Astrocyte of the cerebellum (primary cell): ENCODE measurements around the gene OXNAD1.

ENCODE experiments used
- DNase-seq: peaks from one replicate; pipeline ENCODE4 v3.0.0-alpha.2; 2011; ENCODE audit warnings: low read depth
- H3K4me3 ChIP-seq: 2 replicates; pipeline ENCODE4 v1.5.1; 2011; ENCODE audit warnings: mild to moderate bottlenecking, low read depth, low read length, moderate library complexity
- in situ Hi-C: cut with HindIII; loops from 2 replicates; pipeline ENCODE4 v1.10.0; 2017; ENCODE audit warnings: low sequenced_read_pairs
- TF ChIP-seq, protein P1 (sequence below): IDR thresholded peaks from 2 replicates; pipeline ENCODE4 v1.5.1; 2012; ENCODE audit warnings: low read length, low read depth, moderate library complexity, mild to moderate bottlenecking; ENCODE audit errors: missing control alignments

The OXNAD1 gene

DNA sequence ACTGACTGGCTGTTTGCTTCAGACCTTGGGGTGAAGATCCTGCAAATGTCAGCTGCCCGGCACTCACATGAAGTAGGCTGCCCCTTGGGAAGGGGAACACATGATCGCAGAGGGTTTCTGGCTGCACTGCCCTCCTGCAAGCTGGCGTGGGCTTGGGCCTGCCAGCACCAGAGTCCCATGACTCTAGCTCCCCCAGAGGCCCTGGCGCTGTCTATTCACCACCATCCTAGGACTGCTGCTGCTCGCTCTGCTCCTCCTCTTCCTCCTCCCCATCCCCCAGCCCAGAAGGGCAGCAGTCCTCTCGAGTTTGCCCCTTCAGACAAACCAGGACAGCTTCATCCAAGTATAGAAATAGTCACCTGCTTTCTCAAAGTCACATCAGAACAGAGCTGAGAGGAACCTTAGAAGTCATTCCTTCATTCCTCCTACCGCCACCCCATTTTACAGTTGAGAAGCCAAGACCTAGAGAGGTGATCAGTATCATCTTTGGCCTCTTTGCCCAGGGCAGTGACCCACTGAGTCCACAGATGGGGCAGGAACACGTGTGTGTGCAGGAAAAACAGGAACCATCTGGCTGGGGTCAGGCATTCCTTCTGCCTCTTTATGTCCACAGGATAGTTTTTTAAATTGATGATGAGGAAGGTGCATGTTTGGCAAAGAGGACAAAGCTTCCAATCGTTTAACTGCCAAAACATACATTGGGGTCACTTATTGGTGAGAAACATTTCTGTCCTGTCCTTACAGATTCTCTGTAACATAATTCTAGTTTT is 13.5 kb upstream of the OXNAD1 start:
- no peak for DNase-seq
- TF ChIP-seq, protein P1, sequence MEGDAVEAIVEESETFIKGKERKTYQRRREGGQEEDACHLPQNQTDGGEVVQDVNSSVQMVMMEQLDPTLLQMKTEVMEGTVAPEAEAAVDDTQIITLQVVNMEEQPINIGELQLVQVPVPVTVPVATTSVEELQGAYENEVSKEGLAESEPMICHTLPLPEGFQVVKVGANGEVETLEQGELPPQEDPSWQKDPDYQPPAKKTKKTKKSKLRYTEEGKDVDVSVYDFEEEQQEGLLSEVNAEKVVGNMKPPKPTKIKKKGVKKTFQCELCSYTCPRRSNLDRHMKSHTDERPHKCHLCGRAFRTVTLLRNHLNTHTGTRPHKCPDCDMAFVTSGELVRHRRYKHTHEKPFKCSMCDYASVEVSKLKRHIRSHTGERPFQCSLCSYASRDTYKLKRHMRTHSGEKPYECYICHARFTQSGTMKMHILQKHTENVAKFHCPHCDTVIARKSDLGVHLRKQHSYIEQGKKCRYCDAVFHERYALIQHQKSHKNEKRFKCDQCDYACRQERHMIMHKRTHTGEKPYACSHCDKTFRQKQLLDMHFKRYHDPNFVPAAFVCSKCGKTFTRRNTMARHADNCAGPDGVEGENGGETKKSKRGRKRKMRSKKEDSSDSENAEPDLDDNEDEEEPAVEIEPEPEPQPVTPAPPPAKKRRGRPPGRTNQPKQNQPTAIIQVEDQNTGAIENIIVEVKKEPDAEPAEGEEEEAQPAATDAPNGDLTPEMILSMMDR: no peak
- in situ Hi-C loops: no loop called here
- H3K4me3 ChIP-seq: no peak overlapping the region

DNA sequence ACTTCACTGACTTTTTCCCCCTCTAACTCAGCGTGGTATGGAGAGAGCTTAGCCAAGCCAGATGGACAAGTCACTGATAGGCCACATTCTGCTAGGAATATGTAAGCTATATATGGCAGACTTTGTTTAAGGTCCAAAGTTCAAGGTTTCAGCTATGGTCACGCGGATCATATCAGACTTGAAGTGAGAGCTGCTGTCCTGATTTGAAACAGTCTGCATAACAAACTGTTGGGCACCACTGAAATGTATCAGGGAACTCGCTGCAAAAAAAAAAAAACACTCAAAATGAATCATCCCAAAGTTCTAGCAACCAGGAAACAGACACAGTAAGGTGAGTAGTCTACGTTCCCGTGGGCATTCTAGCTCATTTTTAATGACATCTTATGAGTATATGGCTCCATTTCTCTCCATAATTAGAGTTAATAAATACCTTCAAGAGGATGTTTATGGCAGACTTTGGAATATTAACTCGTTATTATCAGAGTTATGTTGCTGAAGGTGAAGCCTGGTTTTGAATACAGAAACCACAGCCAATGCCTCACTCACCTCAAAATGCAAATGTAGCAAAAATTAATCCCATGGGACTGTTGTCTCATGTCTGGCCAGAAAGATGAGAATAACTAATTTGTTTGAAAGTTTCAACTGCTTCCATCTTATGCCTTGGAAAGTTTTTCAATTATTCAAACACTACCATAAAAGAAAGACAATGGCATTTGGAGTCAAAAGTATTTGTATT is 12.6 kb upstream of the OXNAD1 start:
- DNase-seq: no peak
- in situ Hi-C loops: no loop called here
- no peak overlapping the region for H3K4me3 ChIP-seq
- TF ChIP-seq, protein P1: no peak

DNA sequence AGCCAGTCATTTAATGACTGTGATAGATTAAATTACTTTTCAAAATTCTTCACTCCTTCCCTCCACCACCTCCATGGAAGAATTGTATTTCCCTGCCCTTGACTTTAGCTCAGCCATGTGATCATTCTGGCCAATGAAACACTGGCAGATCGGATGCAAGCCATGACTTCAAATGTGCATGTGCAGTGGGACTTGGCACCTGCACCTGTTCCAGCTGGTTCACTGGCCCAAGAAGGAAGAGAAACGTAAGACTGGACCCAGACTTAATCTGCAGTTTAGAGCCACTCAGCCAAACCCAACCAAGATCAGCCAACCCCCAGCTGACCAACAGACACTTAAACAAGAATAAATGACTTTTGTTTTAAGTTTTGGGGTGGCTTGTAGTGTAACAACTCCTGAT is 12.0 kb upstream of the OXNAD1 start:
- in situ Hi-C loops: no loop called here
- DNase-seq: no peak
- TF ChIP-seq, protein P1: no peak
- no peak overlapping the region for H3K4me3 ChIP-seq

DNA sequence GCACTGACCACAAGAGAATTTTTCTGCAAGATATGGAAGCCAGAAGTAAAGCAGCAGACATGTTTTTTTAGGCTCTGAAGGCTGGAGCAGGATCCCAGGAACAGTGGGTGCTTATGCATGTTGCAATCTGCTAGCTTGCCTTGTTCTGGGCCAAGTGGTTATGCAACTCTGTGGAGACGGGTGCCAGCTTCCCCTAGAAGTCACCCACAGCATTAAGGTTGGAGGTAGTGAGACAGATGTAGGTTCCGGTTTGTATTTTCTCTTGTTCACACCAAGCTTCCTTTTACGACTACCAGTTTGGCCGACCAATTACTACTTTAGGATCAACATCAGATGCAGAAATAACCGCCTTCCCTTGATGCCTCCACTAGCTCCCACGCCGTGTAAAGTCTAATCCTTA is 11.4 kb upstream of the OXNAD1 start:
- in situ Hi-C loops: no loop called here
- no peak for DNase-seq
- H3K4me3 ChIP-seq: no peak overlapping the region
- TF ChIP-seq, protein P1: no peak

DNA sequence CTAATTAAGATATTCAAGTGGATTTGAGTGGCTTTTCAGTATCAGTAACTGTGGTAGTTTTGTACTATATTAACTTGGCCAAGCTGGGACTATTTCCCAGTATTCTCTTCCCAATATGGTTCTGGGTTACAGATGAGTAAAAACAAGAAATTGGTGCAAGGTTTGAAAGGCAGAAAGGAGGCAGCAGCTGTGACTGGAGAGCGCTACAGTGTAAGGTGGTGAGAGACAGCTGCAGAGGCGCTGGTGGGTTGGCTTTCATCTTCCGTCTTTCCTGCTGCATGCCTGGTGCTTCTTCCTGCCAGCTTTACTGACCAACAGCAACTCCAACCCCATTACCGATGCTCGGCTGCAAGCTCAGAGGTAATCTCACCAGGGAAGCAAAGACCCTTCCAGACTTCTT is 10.1 kb upstream of the OXNAD1 start:
- in situ Hi-C loops: no loop called here
- TF ChIP-seq, protein P1: no peak
- DNase-seq: no peak
- H3K4me3 ChIP-seq: no peak overlapping the region

DNA sequence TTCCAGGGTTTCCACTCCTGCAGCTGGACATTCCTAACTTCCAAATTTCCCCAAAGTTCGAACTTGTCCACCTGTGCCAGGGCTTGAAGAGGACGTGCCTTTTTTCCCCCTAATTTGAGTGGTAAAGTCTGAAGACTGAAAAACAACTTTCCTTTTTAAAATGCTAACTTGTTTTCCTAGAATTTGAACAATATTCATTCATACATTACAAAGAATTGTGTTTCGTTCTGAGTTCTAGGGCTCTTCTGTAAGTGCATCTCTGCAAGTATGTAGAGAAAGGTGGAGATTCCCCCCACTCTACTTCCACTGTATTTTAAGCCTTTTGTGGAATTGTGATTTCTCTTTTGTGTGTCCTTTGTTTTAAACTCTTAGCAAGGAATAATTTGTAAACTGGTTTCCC is 9.7 kb upstream of the OXNAD1 start:
- H3K4me3 ChIP-seq: no peak overlapping the region
- in situ Hi-C loops: no loop called here
- DNase-seq: no peak
- TF ChIP-seq, protein P1: no peak
